ENCODE results near the gene THAP4.
"Not testable (repeated sequence)": the region's sequence is repeated elsewhere in the genome, so short reads cannot be mapped to it uniquely, and the experiment has no call there.

Gene THAP4

DNA sequence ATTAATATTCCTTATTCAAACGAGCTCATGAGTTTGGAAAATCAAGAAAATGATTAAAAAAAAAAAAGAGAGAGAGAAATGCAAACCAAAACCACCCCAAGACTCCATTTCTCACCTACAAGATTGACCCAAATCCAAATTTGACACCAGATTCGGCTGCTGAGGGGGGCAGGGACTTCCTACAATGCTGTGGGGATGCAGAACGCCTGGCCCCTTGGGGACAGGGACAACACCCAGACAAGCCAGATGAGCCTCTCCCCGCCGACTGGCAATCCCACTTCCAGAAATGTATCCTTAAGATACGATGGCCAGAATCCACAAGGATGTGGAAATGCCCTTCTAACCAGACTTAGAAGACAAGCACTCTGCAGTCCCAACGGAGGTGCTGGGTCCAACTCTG lies 57.7 kb downstream of the THAP4 start:
- DNase-seq, result no peak

DNA sequence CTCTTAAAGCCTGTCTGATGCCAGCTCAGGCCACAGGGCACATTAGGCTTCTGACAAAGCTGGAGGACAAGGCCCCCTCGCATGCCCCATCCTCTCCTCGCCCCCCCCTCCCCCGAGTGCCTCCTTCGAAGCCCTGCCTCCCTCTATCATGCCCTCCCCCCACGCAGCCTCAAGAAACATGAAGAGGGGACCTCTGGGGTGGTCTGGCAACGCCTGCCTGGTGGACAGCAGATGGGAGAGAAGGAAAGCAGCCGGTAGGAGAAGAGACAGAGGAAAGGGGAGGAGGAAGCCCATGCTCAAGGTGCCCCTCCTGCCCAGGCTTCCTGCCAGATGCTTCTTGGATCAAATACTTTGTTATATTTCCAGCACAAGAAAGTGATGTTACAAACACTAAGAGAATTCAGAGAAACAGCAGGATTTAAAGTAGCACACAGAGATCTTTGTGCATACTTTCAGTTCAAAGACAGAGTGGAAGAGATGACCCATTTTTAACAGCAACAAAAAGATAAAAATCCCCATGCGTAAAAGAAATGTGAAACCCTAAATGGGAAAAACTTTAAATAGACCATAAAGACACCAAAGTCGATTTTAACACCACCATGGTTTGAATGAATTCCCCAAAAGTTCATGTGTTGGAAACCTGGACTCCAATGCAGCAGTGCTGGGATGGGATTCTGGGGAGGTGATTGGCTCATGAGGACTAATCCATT lies 59.4 kb downstream of the THAP4 start:
- no peak for DNase-seq

DNA sequence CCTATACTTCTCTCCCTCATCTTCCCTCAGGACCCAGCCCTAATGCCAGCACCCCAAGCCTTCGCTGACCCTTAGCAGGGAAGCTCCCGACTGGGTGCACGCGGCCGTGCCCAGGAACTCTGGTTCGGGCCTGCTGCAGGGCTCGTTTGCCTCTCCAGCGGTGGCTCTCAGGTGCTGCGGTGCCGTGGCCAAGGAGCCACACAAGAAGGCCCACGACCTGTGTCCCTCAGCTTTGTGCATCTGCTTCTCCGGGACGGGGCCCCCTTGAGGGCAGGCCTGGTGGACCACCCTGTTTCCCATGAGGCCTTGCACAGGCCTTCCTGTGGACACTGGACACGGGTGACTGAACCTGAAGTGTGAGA lies 60.7 kb downstream of the THAP4 start:
- DNase-seq, result no peak

DNA sequence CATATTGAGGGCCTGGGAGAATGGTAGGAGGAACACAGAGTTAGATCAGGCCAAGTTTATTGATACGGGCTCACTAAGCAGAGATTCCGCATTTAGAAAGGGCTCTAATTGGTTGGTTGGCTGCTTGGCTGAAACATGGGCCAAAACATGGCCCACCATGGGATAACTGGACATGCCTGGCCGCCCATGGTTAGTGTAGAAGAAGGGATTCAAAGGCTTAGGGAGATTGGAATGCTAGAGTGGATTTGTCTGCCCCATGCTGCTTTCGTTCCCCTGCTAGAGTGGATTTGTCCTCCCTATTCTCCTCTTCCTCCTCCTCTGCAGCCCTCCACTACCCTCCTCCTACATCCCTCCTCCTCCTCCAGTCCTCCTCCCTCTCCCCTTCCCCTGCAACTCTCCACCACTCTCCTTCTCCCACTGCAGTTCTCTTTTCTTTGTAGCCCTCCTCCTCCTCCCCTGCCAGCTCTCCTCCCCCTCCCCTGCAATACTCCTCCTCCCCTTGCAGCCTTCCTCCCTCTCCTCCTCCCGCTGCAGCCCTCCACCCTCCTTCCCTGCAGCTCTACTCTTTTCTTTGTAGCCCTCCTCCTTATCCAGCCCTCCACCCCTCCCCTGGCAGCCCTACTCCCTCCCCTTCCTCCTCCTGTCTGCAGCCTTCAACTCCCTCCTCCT lies 61.2 kb downstream of the THAP4 start:
- no peak for DNase-seq

DNA sequence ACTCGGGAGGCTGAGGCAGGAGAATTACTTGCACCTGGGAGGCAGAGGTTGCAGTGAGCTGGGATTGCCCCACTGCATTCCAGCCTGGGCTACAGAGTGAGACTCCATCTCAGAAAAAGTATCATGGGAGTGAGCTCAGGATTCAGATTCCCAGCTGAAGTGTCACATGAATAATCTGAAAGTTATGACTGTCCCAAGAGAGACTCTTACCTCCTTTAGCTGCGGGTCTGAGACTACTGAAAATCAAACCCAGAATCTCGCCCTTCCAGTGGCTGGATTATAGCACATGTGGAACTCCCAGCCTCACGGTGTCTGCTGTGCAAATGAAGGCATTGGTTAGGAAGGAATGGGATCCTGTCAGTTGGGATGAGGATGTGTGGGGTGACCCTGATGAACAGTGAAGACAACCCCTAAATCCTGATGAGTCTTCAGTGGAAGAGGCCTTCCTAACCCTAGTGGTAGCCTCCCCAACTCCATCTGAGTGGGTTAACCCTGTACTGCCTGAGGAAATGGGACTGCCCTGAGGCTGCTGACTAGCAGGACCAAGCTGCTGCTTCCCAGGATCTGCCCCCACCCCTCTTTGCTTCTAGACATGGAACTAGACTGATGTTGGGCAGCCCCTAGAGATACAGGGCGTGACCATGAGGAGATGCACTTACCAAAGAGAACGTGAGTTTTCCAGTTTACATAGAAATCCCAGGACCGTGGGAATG lies 61.9 kb downstream of the THAP4 start:
- DNase-seq, result no peak

DNA sequence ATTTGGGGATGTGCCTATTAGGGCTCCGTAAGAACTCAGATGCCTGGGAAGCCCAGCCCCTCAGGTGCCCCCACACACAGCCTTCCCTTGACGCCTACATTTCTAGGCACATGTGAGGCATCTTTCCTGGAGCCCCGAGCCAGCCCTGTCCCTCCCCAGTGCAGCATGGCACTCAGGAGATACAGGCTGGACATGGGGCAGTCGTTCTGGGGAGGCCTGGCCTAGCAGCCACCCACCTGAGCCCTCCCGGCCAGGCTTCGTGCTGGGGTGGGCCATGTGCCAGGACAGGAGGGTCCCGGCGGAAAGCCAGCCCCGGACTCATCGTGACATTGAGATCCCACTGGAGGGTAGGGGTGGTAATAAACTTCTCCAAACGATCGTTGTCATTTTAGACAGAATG lies 63.2 kb downstream of the THAP4 start:
- no peak for DNase-seq

DNA sequence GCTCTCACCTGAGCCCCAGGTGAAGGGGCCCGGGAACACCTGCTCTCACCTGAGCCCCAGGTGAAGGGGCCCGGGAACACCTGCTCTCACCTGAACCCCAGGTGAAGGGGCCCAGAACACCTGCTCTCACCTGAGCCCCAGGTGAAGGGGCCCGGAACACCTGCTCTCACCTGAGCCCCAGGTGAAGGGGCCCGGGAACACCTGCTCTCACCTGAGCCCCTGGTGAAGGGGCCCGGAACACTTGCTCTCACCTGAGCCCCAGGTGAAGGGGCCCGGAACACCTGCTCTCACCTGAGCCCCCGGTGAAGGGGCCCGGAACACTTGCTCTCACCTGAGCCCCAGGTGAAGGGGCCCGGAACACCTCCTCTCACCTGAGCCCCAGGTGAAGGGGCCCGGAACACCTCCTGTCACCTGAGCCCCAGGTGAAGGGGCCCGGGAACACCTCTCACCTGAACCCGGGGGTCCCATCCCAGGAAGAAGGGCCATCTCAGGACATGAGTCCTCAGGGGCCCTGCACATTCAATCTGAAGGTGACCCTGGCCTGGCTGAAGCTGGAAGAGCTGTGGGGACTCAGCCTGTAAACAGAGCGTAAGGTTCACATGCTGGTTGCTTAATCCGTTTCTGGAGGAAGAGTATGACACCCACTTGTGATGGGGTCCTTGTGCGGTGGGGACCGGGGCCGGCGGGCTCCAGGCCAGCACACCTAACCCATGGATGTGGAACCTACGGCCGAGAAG lies 63.9 kb downstream of the THAP4 start:
- DNase-seq, result not testable (repeated sequence)

DNA sequence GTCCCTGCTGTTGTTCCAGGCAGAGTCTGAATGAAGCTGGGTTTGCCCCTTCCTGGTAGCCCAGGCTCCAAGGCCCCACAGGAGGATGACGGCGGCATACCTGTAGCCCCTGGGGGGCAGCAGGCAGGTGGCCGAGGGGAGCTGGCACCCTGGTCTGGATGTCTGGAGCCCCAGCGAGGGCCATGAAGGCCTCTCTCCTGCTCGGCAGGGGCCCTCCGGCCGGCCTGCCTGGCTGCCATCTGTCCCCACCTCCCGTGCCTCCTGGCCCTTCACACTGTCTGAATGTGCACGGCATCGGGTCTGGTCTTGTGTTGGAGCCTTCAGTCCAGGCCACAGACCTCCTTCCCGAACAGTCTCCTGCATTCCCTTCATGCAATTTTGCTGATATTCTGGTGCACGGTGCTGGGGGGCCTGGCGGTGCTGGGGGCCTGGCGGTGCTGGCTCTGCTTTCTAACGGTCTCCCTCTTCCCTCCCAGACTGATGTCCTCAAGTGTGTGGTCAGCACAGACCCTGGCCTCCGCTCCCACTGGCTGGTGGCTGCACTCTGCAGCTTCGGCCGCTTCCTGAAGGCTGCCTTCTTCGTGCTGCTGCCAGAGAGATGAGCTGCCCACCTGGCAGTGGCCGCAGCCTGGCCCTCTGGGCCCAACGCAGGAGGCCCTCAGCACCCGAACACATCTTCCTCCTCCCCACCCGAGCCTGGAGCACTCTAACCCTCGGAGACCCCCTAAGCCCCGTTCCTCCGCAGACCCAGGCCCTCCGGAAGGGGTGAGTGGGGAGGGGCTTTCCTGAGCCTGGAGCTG lies 64.9 kb downstream of the THAP4 start:
- DNase-seq, result no peak

DNA sequence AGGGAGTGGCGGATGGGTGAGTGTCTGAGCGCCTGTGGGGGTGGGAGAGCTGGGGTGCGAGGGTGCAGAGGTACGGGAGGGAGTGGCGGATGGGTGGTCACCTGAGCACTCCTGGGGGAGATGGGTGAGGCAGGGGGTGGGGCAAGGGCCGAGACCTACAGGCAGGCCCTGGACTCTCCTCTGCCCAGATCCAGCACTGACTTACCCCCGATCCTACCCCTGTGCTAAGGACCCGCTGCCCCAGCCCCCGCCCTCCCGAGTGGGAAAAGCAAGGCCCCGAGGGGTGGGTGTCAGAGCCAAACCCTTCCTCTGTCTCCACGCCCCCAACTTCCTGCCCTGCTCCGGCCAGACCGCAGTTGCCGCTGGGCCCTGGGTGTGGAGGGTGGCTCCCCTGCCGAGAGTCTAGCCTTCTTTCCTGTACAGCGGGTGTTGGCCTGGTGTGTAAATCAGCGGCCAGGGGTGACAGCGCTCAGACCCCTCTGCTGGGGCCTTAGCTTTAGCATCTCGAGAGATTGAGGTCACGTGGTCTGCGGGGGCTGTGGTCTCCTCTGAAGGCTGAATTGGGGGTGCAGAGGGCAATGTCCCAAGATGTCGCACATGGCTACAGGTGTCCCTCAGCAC lies 65.9 kb downstream of the THAP4 start:
- no peak for DNase-seq

DNA sequence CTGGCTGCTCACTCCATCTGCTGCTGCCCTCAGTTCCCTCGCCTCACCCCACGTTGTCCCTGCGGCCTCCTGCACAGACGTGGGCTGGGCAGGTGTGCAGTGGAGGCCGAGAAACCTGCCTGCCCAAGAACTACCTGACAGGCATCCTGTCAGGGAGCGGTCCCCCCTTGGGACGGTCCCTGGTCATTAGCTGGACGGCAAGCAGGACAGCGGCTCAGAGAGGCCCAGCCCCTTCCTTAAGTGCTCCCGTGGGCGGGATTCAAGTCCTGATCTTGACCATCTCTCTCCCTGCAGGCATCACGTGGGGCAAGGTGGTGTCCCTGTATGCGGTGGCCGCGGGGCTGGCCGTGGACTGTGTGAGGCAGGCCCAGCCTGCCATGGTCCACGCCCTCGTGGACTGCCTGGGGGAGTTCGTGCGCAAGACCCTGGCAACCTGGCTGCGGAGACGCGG lies 67.1 kb downstream of the THAP4 start:
- DNase-seq, result no peak

DNA sequence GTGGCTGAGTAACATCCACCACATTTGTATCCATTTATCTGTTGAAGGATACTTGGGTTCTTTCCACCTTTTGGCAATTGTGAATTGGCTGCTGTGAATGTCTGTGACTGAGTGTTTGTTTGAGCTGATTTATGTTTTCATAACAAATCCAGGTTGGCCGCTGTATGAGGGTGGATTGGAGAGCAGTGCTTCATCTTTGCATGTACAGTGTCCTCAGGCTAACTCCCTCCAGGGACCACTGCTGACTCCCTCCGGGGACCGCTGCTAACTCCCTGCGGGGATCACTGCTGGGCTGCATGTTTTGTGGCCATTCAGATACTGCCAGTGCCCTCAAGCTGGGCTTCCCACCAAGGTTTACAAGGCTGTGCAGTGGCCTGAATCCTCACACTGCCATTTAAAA lies 68.2 kb downstream of the THAP4 start:
- DNase-seq, result no peak

DNA sequence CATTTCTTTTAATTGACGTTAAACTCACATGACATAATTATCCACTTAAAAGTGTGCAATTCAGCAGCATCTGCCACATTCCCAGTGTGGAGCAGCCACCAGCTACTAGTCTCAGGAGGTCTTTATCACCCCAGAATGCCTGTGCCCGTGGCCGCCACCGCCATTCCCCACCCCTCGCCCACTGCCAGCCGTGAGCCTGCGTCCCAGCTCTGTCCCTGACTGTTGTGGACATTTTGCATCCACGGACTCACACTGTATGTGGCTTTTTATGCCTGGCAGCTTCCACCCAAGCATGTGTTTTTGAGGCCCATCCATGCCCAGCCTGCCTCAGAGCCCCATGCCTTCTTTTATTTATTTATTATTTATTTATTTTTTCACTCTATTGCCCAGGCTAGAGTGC lies 69.2 kb downstream of the THAP4 start:
- DNase-seq, result no peak

DNA sequence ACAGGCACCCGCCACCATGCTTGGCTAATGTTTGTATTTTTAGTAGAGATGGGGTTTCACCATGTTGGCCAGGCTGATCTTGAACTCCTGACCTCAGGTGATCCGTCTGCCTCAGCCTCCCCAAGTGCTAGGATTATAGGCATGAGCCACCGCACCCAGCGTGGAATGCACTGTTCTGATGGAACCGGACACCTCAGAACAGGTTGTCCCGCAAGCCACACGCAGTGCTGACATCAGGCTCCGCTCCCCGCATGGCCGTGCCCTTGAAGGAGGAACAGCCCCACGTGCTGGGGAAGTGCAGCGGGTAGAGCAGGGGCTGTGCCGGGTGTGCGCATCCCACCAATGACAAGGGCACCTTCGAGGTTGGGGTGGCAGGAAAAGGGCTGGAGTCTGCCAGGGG lies 69.7 kb downstream of the THAP4 start:
- not testable (repeated sequence) for DNase-seq

DNA sequence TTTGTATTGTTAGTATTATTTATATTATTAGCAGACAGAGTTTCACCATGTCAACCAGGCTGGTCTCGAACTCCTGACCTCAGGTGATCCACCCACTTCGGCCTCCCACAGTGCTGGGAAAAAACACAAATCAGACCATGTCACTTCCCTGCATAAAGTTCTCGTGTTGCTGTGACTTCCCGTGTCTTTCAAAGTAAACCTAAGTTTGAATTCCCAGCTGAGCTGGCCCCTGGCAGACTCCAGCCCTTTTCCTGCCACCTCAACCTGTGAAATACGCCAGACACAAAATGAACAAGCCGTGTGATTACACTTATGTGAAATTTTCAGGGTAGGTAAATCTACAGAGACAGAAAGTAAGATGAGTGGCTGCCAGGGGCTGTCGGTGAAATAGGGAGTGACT lies 70.5 kb downstream of the THAP4 start:
- DNase-seq, result no peak

DNA sequence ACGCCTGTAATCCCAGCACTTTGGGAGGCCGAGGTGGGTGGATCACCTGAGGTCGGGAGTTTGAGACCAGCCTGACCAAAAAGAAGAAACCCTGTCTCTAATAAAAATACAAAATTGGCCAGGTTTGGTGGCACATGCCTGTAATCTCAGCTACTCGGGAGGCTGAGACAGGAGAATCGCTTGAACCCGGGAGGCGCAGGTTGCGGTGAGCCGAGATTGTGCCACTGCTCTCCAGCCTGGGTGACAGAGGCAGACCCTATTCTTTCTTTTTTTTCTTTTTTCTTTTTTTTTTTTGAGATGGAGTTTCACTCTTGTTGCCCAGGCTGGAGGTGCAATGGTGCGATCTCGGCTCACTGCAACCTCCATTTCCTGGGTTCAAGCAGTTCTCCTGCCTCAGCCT lies 70.9 kb downstream of the THAP4 start:
- not testable (repeated sequence) for DNase-seq

DNA sequence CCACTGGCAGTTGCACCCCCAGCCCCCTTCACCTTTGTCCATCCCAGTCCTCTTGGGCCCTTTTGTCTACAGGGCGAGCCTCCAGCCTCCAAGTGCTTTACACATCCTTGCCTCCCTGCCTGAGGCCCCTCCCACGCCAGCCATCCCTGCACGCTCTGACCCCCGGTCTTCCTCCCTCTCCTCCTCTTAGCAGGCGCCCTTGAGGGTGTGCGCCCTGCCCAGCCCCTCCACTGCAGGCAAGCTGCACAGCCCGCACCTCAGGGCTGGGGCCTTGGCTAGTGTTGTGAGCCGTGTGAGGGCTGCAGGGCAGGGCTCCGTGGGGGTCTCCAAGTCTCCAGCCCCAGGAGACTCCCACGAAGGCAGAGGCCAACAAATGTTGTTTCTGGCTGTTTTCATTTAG lies 71.5 kb downstream of the THAP4 start:
- no peak for DNase-seq

DNA sequence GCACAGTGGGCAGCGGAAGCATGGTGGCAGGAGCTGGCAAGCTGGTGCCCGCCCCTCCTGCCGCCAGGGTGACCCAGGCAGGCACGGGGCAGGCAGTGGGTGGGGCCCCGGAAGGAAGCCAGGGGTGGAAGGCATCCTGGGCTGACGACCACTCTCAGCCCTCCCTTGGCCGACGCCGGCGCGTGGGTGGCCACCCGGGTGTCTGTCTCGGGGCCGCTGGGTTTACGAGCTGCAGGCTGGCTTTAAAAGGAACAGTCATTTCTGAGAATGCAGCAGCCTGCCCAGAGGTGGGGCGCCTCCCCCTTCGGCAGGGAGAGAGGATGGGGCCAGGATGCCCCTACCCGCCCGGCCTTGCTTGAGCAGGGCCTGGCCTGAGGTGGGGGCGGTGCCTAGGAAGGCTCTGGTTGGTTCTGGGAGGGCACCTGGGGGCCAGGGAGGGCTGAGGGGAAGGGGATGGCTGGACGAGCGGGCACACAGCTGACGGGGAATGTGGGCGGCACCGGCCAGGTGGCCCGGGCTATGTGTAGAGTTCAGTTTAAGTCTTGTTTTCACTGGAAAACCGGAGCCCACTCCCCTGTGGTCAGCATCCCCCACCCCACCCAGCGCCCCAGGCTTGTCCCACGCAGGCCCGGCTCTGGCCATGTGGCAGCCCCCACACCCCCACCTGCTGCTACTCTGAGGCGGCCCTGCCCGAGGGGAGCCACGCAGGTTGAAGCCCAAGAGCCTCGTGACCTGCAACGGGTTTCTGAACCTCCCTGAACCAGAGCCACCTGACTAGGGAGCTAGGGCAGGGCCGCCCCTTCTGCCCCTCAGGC lies 72.2 kb downstream of the THAP4 start:
- no peak for DNase-seq

DNA sequence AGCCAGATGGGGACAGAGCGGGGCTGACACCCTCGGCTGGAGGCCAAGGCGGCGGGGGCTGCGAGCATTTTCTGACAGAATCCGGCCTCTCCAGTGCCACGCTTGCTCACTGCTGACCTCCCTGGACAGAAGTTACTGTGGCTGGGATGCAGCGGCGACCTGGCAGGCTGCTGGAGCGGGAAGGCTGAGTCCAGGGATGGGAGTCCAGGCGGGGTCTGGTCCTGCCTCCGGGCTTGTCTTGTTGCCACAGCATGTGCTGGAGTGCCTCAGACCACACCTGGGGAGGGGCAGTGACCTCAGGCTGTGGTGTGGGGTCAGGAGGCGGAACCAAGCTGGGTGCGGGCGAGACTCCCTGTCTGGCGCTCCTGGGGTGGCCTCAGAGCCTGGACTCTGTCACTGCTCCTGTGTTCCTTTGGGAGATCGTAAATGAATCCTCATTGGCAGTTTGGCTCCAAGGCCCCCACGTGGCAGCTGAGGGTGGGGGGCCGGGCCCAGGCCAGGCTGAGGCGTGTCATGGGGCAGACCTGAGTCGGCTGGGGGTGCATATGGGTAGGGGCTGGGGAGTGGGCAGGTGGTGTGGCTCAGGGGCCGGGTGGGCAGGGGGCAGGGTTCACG lies 72.9 kb downstream of the THAP4 start:
- no peak for DNase-seq

DNA sequence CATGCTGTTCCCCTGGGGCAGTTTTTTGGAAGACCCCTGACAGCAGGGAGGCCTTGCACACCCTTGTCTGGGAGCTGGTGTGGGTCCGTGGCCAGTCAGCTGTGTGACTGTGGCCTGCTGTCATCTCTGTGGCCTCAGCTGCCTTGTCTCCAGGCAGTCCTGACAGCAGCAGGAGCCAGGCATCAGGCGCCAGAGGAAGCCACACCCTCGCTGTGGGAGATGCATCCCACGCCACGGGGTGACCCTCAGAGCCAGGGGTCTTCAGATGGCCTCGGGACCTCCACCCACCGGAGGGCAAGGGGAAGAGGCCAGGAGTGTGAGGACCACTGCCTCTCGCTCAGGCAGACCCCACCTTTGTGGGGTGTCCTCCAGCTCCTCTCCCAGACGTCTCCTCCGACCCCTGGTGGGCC lies 73.4 kb downstream of the THAP4 start:
- no peak for DNase-seq

DNA sequence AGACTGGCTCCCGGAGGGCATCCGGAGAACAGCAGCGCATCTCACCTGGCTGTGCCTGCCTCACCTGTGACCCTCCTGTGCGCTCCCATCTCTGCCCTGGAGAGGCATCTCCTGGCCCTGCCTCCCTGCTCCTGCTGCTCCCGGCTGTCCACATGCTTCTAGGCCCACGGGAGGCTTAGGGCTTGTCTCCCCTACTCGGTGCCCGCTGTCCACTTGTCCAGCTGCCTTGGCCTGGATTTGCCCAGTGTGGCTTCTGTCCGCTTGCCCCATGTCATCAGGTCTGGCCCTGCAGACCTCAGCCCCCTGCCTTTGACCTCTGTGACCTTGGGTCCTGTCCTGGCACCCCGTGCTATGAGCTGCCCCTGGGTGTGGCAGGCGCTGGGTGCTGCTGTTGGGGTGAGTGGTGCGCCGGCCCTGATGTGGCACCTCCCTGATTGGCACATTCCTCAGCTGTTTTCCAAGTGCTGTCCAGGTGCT lies 73.9 kb downstream of the THAP4 start:
- no peak for DNase-seq
